ENCODE measurements around the gene SLC6A8.

GRCh38 chrX:153714256-153714655 is 26.5 kb downstream of the SLC6A8 start:
- TF ChIP-seq, protein P1, sequence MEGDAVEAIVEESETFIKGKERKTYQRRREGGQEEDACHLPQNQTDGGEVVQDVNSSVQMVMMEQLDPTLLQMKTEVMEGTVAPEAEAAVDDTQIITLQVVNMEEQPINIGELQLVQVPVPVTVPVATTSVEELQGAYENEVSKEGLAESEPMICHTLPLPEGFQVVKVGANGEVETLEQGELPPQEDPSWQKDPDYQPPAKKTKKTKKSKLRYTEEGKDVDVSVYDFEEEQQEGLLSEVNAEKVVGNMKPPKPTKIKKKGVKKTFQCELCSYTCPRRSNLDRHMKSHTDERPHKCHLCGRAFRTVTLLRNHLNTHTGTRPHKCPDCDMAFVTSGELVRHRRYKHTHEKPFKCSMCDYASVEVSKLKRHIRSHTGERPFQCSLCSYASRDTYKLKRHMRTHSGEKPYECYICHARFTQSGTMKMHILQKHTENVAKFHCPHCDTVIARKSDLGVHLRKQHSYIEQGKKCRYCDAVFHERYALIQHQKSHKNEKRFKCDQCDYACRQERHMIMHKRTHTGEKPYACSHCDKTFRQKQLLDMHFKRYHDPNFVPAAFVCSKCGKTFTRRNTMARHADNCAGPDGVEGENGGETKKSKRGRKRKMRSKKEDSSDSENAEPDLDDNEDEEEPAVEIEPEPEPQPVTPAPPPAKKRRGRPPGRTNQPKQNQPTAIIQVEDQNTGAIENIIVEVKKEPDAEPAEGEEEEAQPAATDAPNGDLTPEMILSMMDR (IDR thresholded peaks at IDR 0.05), result no peak
- no peak for TF ChIP-seq POLR2A (IDR thresholded peaks at IDR 0.05)
